Measurements from ENCODE around the gene TPSD1.

GRCh38 chr16:1277617-1278282 is 21.9 kb downstream of the TPSD1 start:
- TF ChIP-seq YY1 (IDR thresholded peaks at IDR 0.05; ENCODE audit: insufficient read depth, insufficient read length): no peak
- TF ChIP-seq ZNF274 (IDR thresholded peaks at IDR 0.05; ENCODE audit: low read depth, low read length): no peak
- TF ChIP-seq SUZ12 (IDR thresholded peaks at IDR 0.05; ENCODE audit: extremely low read depth, insufficient read depth, insufficient read length): no peak
